ENCODE data around the gene PSMD1. TPM values are rescaled to one million over a fixed set of nuclear protein-coding genes. Genes with fewer than 3 reads are reported as not detected.

The PSMD1 gene
- total RNA-seq, 1 donor from 2014 or later = 99.9 TPM

- Mint-ChIP-seq H3K4me3 (no peak overlapping the region), H3K27me3 (no peaks in the 10 kb centered on the region), H3K4me1 (no peaks in the 10 kb centered on the region), H3K36me3 (ENCODE audit: low read depth) (no peaks in the 10 kb centered on the region), H3K9me3 (no peaks in the 10 kb centered on the region), H3K27ac (no peak overlapping the region)
- intact Hi-C loops (cut with micrococcal nuclease) = no loop called here
- CTCF ChIA-PET = no interaction called here
- DNase-seq (no peak), ATAC-seq (ENCODE audit: low read depth) (no peak)
- POLR2A ChIA-PET = interaction anchor here (1.3 kb wide), 1 partner anchor 245 kb away, joined by 4 read pairs; the partner anchor contains the start of gene NCL
- TF ChIP-seq CTCF (IDR thresholded peaks at IDR 0.05) = no peak
Measured at GRCh38 chr2:231219289-231219688, 162.6 kb downstream of the PSMD1 start.

GRCh38 chr2:231221761-231222160 lies 165.1 kb downstream of the PSMD1 start:
- no peak overlapping the region for H3K27ac Mint-ChIP-seq
- no peak overlapping the region for H3K4me3 Mint-ChIP-seq
- intact Hi-C loops (cut with micrococcal nuclease) = no loop called here
- H3K4me1 Mint-ChIP-seq = no peaks in the 10 kb centered on the region
- H3K36me3 Mint-ChIP-seq (ENCODE audit: low read depth) = no peaks in the 10 kb centered on the region
- no peaks in the 10 kb centered on the region for H3K27me3 Mint-ChIP-seq
- DNase-seq (no peak), ATAC-seq (ENCODE audit: low read depth) (no peak)
- TF ChIP-seq CTCF (IDR thresholded peaks at IDR 0.05) = no peak
- ChIA-PET POLR2A (interaction anchor here (0.7 kb wide), 1 partner anchor 146 kb away, joined by 4 read pairs; no protein-coding TSS in a partner anchor), CTCF (no interaction called here)
- H3K9me3 Mint-ChIP-seq = no peaks in the 10 kb centered on the region

Other genes with a start within 250 kb of the PSMD1 start
- 102 and 117 TPM in 2 replicates for gene ITM2C, start 191.9 kb upstream of the PSMD1 start, total RNA-seq
- gene GPR55, start 131.6 kb upstream of the PSMD1 start, total RNA-seq = 4.5 and 6.3 TPM in 2 replicates
- gene SPATA3, start 60.7 kb upstream of the PSMD1 start, total RNA-seq = not detected in 2 replicates
- gene C2orf72, start 19.3 kb upstream of the PSMD1 start, total RNA-seq = not detected in 2 replicates
- not detected in 2 replicates for gene HTR2B, start 68.2 kb downstream of the PSMD1 start, total RNA-seq
- gene ARMC9, start 141.8 kb downstream of the PSMD1 start, total RNA-seq = 9.0 and 9.5 TPM in 2 replicates